CD14-positive monocyte (primary cell): ENCODE data around the gene C12orf43. TPM values are rescaled to one million over a fixed set of nuclear protein-coding genes. Genes with fewer than 3 reads are reported as not detected.

Source experiments
- DNase-seq, 3 donors: peaks; one replicate each; pipeline ENCODE4 v3.0.0-alpha.2; 2011 to 2022
- H2AFZ ChIP-seq: 2 replicates; pipeline ENCODE4 v1.6.0; 2012; ENCODE audit warnings: mild to moderate bottlenecking, low read depth, low read length, inconsistent platforms; ENCODE audit not compliant: insufficient read depth, poor library complexity, severe bottlenecking
- H3K27ac ChIP-seq, 2 donors: 1 replicate in 1 of 2; 2 replicates in 1 of 2; pipeline ENCODE4 v1.5.1; 2012 to 2013; ENCODE audit warnings: low read length in 2 of 2, control low read depth in 1 of 2, inconsistent platforms in 1 of 2, low read depth in 1 of 2, mild to moderate bottlenecking in 1 of 2
- H3K27me3 ChIP-seq, 2 donors: one replicate each; pipeline versions ENCODE4 v1.6.0 to v1.6.1; 2011 to 2013; ENCODE audit warnings: low read length in 2 of 2; ENCODE audit not compliant: control insufficient read depth in 2 of 2, insufficient read depth in 2 of 2
- H3K36me3 ChIP-seq, 2 donors: replicated peaks in 1 of 2; 1 replicate in 1 of 2; 2 replicates in 1 of 2; pipeline versions ENCODE4 v1.5.1 to v1.6.1; 2012 to 2013; ENCODE audit warnings: low read length in 2 of 2, control low read depth in 1 of 2, inconsistent platforms in 1 of 2, mild to moderate bottlenecking in 1 of 2; ENCODE audit not compliant: insufficient read depth in 2 of 2, control insufficient read depth in 1 of 2
- H3K4me1 ChIP-seq, 2 donors: 1 replicate in 1 of 2; 2 replicates in 1 of 2; pipeline versions ENCODE4 v1.5.1 to v1.6.1; 2012 to 2013; ENCODE audit warnings: low read length in 2 of 2, control low read depth in 1 of 2, inconsistent platforms in 1 of 2, mild to moderate bottlenecking in 1 of 2, moderate library complexity in 1 of 2; ENCODE audit not compliant: insufficient read depth in 2 of 2, control insufficient read depth in 1 of 2
- H3K4me2 ChIP-seq: replicated peaks from 2 replicates; pipeline ENCODE3; 2012; ENCODE audit warnings: low read length, moderate library complexity, mild to moderate bottlenecking; ENCODE audit not compliant: poor library complexity, severe bottlenecking; ENCODE audit errors: extremely low read depth
- H3K4me3 ChIP-seq, 3 experiments: fragments of 200-600 bp in 1 of 3; sonication (generic) in 1 of 3; replicated peaks in 1 of 3; 1 replicate in 2 of 3; 2 replicates in 1 of 3; pipeline ENCODE4 v1.5.1; 2011 to 2013; ENCODE audit warnings: low read length in 3 of 3, mild to moderate bottlenecking in 3 of 3, control low read depth in 2 of 3, low read depth in 2 of 3, inconsistent platforms in 1 of 3, moderate library complexity in 1 of 3
- H3K79me2 ChIP-seq: 2 replicates; pipeline ENCODE4 v1.6.0; 2012; ENCODE audit warnings: mild to moderate bottlenecking, control low read depth, inconsistent platforms, low read length, moderate library complexity; ENCODE audit not compliant: insufficient read depth
- H3K9ac ChIP-seq: 2 replicates; pipeline ENCODE4 v1.6.0; 2017; ENCODE audit warnings: low read length, mild to moderate bottlenecking; ENCODE audit not compliant: insufficient read depth, poor library complexity, severe bottlenecking
- H3K9me3 ChIP-seq, 2 donors: replicated peaks in 1 of 2; 1 replicate in 1 of 2; 2 replicates in 1 of 2; pipeline versions ENCODE4 v1.5.1 to v1.6.1; 2012 to 2013; ENCODE audit warnings: low read length in 2 of 2, control low read depth in 1 of 2; ENCODE audit not compliant: control insufficient read depth in 1 of 2, insufficient read depth in 1 of 2
- H4K20me1 ChIP-seq: 2 replicates; pipeline ENCODE4 v1.6.0; 2012; ENCODE audit warnings: mild to moderate bottlenecking, low read length, control low read depth, moderate library complexity; ENCODE audit not compliant: insufficient read depth
- H3K27ac Mint-ChIP-seq, 7 donors: one replicate each; pipeline ENCODE4 v1.8.0; 2020; ENCODE audit warnings: mild to moderate bottlenecking in 7 of 7, mixed read lengths in 7 of 7, moderate library complexity in 6 of 7, inconsistent platforms in 2 of 7
- H3K27me3 Mint-ChIP-seq, 3 donors: one replicate each; pipeline ENCODE4 v1.8.0; 2021 to 2022; ENCODE audit warnings: low read depth in 3 of 3, mild to moderate bottlenecking in 3 of 3, mixed read lengths in 3 of 3, moderate library complexity in 3 of 3, inconsistent platforms in 1 of 3
- H3K36me3 Mint-ChIP-seq, 2 donors: one replicate each; pipeline ENCODE4 v1.8.0; 2020; ENCODE audit warnings: mixed read lengths in 2 of 2, inconsistent platforms in 1 of 2, mild to moderate bottlenecking in 1 of 2
- H3K4me1 Mint-ChIP-seq: one replicate; pipeline ENCODE4 v1.8.0; 2020; ENCODE audit warnings: mild to moderate bottlenecking, mixed read lengths
- H3K4me3 Mint-ChIP-seq, 2 donors: one replicate each; pipeline ENCODE4 v1.8.0; 2020; ENCODE audit warnings: mild to moderate bottlenecking in 2 of 2, mixed read lengths in 2 of 2, moderate library complexity in 1 of 2
- H3K9me3 Mint-ChIP-seq, 7 donors: one replicate each; pipeline ENCODE4 v1.8.0; 2020 to 2022; ENCODE audit warnings: mixed read lengths in 7 of 7, mild to moderate bottlenecking in 6 of 7, moderate library complexity in 6 of 7, inconsistent platforms in 2 of 7
- CTCF ChIP-seq: fragments of 200-600 bp; IDR thresholded peaks from one replicate; pipeline ENCODE4 v1.8.0; 2022; ENCODE audit warnings: antibody characterized with exemption, mild to moderate bottlenecking
- WGBS: methylation state at CpG from one replicate; pipeline ENCODE4 v1.1.5; 2013; ENCODE audit warnings: missing lambda C conversion rate; ENCODE audit not compliant: insufficient coverage; 5-methylcytosine and 5-hydroxymethylcytosine counted together
- intact Hi-C, 2 donors: fragments of 100-400 bp; cut with micrococcal nuclease; formaldehyde crosslinking; loops; one replicate each; pipeline versions ENCODE4 v1.15.0 to v1.15.1; 2023
- polyA plus RNA-seq, 3 donors: library from polyadenylated mRNA; depleted of rRNA in 1 of 3; unstranded in 2 of 3; stranded (reverse) in 1 of 3; fragments of 300-500 nt in 2 of 3; fragments of >200 nt in 1 of 3; fragmentation: Illumina TruSeq in 2 of 3; gene quantifications; 1 replicate in 2 of 3; 2 replicates in 1 of 3; pipeline ENCODE4 v1.2.3, GENCODE V29; 2012 to 2021

C12orf43 gene
- polyA plus RNA-seq, 3 donors = 7.2 to 10.9 (median 9.6) TPM

- Histone ChIP-seq H3K79me2 (no peaks in the 10 kb centered on the region), H3K4me3 (no peak overlapping the region), H3K36me3 (no peaks in the 10 kb centered on the region), H2AFZ (no peak overlapping the region), H3K4me1 (no peaks in the 10 kb centered on the region), H3K27me3 (no peaks in the 10 kb centered on the region), H3K9me3 (no peaks in the 10 kb centered on the region), H3K27ac (no peak overlapping the region), H3K4me2 (no peak overlapping the region), H3K9ac (no peak overlapping the region), H4K20me1 (no peaks in the 10 kb centered on the region)
- intact Hi-C loops = no loop called here
- Mint-ChIP-seq H3K36me3 (no peaks in the 10 kb centered on the region), H3K9me3 (peaks cover 0 to 6% (median 0%) of the 10 kb centered on the region in 7 donors), H3K27me3 (peaks cover 2 to 9% (median 5%) of the 10 kb centered on the region in 3 donors), H3K4me3 (no peak overlapping the region), H3K27ac (peak overlapping the region in 1 of 7 donors; percentile 2), H3K4me1 (peaks cover 1% of the 10 kb centered on the region)
- no peak for DNase-seq
- peak; percentile 16 for TF ChIP-seq CTCF
- WGBS = 97% methylated on average over 2 of the region's 2 CpGs
Observed at GRCh38 chr12:120994589-120995337, 21.5 kb downstream of the C12orf43 start.

GRCh38 chr12:120994059-120994458, 22.2 kb downstream of the C12orf43 start:
- Mint-ChIP-seq H3K4me3 (no peak overlapping the region), H3K36me3 (no peaks in the 10 kb centered on the region), H3K27me3 (peaks cover 3 to 6% (median 5%) of the 10 kb centered on the region in 3 donors), H3K4me1 (no peaks in the 10 kb centered on the region), H3K27ac (no peak overlapping the region), H3K9me3 (peaks cover 0 to 6% (median 0%) of the 10 kb centered on the region in 7 donors)
- no peak overlapping the region for H2AFZ ChIP-seq
- H3K27me3 ChIP-seq = no peaks in the 10 kb centered on the region
- intact Hi-C loops = no loop called here
- H3K36me3 ChIP-seq = no peaks in the 10 kb centered on the region
- no peak overlapping the region for H3K27ac ChIP-seq
- no peak overlapping the region for H3K4me2 ChIP-seq
- H3K4me3 ChIP-seq = no peak overlapping the region
- 96% methylated on average over 8 of the region's 15 CpGs for WGBS
- TF ChIP-seq CTCF = no peak
- H4K20me1 ChIP-seq = no peaks in the 10 kb centered on the region
- no peak for DNase-seq
- H3K79me2 ChIP-seq = no peaks in the 10 kb centered on the region
- H3K9me3 ChIP-seq = no peaks in the 10 kb centered on the region
- H3K9ac ChIP-seq = no peak overlapping the region
- no peaks in the 10 kb centered on the region for H3K4me1 ChIP-seq
